Skeletal muscle tissue (tissue), 4 donors: ENCODE measurements around the gene NEDD4L. TPM values are rescaled to one million over a fixed set of nuclear protein-coding genes. Genes with fewer than 3 reads are reported as not detected.

Experiments
- H3K27ac ChIP-seq: one replicate; pipeline ENCODE4 v1.7.0; 2013; ENCODE audit warnings: mild to moderate bottlenecking, low read depth, low read length, inconsistent platforms
- H3K27me3 ChIP-seq, 3 donors: one replicate each; pipeline ENCODE4 v1.7.0; 2013; ENCODE audit warnings: low read length in 3 of 3; ENCODE audit not compliant: control insufficient read depth in 3 of 3, insufficient read depth in 3 of 3
- H3K36me3 ChIP-seq, 3 donors: one replicate each; pipeline ENCODE4 v1.7.0; 2013; ENCODE audit warnings: low read length in 3 of 3; ENCODE audit not compliant: control insufficient read depth in 3 of 3, insufficient read depth in 3 of 3
- H3K4me1 ChIP-seq, 3 donors: one replicate each; pipeline ENCODE4 v1.7.0; 2013; ENCODE audit warnings: low read length in 3 of 3, mild to moderate bottlenecking in 3 of 3; ENCODE audit not compliant: control insufficient read depth in 3 of 3, insufficient read depth in 3 of 3
- H3K4me3 ChIP-seq, 3 donors: one replicate each; pipeline ENCODE4 v1.7.0; 2013; ENCODE audit warnings: low read length in 3 of 3
- H3K9ac ChIP-seq, 3 donors: one replicate each; pipeline ENCODE4 v1.7.0; 2013; ENCODE audit warnings: low read length in 3 of 3, mild to moderate bottlenecking in 3 of 3, moderate library complexity in 2 of 3, low read depth in 1 of 3
- H3K9me3 ChIP-seq, 3 donors: one replicate each; pipeline ENCODE4 v1.7.0; 2013; ENCODE audit warnings: low read length in 3 of 3; ENCODE audit not compliant: control insufficient read depth in 3 of 3
- total RNA-seq: library from RNA; depleted of rRNA; stranded (reverse); fragments of >200 nt; gene quantifications from one replicate; pipeline ENCODE4 v1.2.3, GENCODE V29; 2014
- donor health status: Osteomylitis.

NEDD4L gene
- total RNA-seq, 1 donor from 2014 or later: 34.4 TPM

GRCh38 chr18:58012356-58012755 lies 31.7 kb upstream of the NEDD4L start:
- Histone ChIP-seq H3K27ac (no peak overlapping the region), H3K4me1 (no peaks in the 10 kb centered on the region), H3K36me3 (no peaks in the 10 kb centered on the region)

GRCh38 chr18:58013241-58014211 lies 30.5 kb upstream of the NEDD4L start:
- Histone ChIP-seq H3K27me3 (no peaks in the 10 kb centered on the region), H3K4me1 (no peaks in the 10 kb centered on the region), H3K36me3 (no peaks in the 10 kb centered on the region), H3K27ac (no peak overlapping the region), H3K4me3 (no peak overlapping the region), H3K9ac (no peak overlapping the region), H3K9me3 (peaks cover 0 to 4% (median 0%) of the 10 kb centered on the region in 3 donors)

More at GRCh38 chr18:58012356-58012755, 31.7 kb upstream of the NEDD4L start:
- Histone ChIP-seq H3K4me3 (no peak overlapping the region), H3K9ac (no peak overlapping the region), H3K9me3 (peaks cover 0 to 4% (median 0%) of the 10 kb centered on the region in 3 donors), H3K27me3 (no peaks in the 10 kb centered on the region)

- H3K9me3 ChIP-seq: peaks cover 0 to 4% (median 0%) of the 10 kb centered on the region in 3 donors
- H3K36me3 ChIP-seq: no peaks in the 10 kb centered on the region
- no peaks in the 10 kb centered on the region for H3K4me1 ChIP-seq
- no peak overlapping the region for H3K27ac ChIP-seq
- no peak overlapping the region for H3K4me3 ChIP-seq
- H3K27me3 ChIP-seq: no peaks in the 10 kb centered on the region
- H3K9ac ChIP-seq: no peak overlapping the region
Observed at GRCh38 chr18:58015065-58015780, 28.8 kb upstream of the NEDD4L start.

DNA sequence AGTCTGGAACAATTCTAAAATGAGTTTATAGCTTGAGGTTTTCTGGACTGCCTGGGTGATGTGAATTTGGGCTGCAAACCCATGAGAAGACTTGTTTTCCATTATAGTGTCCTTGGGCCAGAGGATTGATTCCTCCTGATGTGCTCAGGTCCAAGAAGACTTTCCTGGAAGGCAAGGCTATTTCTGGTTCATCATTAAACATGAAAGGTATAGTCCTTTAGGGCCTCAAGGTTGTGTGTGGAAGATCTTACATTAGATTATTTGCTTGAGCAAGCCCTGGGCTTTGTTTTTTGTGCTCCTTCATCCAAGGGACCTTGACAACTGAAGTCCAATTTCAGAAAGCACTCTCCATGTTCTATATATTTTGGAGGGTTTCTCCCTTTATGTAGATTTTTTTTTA lies 26.8 kb upstream of the NEDD4L start:
- Histone ChIP-seq H3K36me3 (no peaks in the 10 kb centered on the region), H3K9ac (no peak overlapping the region), H3K27me3 (no peaks in the 10 kb centered on the region), H3K9me3 (peaks cover 0 to 4% (median 0%) of the 10 kb centered on the region in 3 donors), H3K4me1 (no peaks in the 10 kb centered on the region), H3K4me3 (no peak overlapping the region), H3K27ac (no peak overlapping the region)

DNA sequence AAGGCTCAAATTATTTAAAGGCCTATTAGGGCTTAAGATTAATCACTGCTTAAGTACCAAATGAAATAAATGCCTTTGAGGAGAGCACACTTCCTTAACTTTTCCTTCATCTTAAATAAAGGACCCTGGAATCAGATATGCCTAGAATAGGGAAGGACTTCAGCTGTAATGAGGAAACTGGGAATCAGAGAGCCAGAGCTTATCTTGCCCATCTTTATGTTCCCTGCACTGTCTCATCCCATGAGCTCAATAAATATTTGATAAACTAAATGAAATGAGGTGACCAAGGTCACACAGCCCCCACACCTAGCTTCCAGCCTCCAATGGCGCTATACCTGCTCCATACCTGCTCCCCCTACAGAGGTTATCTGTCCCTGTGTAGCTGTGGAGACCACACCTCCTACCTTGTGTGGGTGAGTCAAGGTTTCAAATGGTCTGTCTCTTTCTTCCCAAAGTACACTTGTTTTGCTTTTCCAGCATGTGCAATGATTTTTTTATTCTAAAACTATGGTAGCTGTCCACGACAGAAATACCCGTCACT lies 23.4 kb upstream of the NEDD4L start:
- Histone ChIP-seq H3K27me3 (no peaks in the 10 kb centered on the region), H3K4me1 (no peaks in the 10 kb centered on the region), H3K36me3 (no peaks in the 10 kb centered on the region), H3K4me3 (no peak overlapping the region), H3K9me3 (peaks cover 0 to 4% (median 0%) of the 10 kb centered on the region in 3 donors), H3K9ac (no peak overlapping the region), H3K27ac (no peak overlapping the region)

- Histone ChIP-seq H3K9ac (no peak overlapping the region), H3K27me3 (no peaks in the 10 kb centered on the region), H3K27ac (no peak overlapping the region), H3K36me3 (no peaks in the 10 kb centered on the region), H3K4me1 (no peaks in the 10 kb centered on the region), H3K9me3 (peaks cover 0 to 3% (median 0%) of the 10 kb centered on the region in 3 donors), H3K4me3 (no peak overlapping the region)
Observed at GRCh38 chr18:58021504-58021903, 22.5 kb upstream of the NEDD4L start.

GRCh38 chr18:58023108-58023507 lies 20.9 kb upstream of the NEDD4L start:
- Histone ChIP-seq H3K27ac (no peak overlapping the region), H3K4me3 (no peak overlapping the region), H3K27me3 (no peaks in the 10 kb centered on the region), H3K4me1 (no peaks in the 10 kb centered on the region), H3K36me3 (no peaks in the 10 kb centered on the region), H3K9ac (no peak overlapping the region), H3K9me3 (no peaks in the 10 kb centered on the region)

DNA sequence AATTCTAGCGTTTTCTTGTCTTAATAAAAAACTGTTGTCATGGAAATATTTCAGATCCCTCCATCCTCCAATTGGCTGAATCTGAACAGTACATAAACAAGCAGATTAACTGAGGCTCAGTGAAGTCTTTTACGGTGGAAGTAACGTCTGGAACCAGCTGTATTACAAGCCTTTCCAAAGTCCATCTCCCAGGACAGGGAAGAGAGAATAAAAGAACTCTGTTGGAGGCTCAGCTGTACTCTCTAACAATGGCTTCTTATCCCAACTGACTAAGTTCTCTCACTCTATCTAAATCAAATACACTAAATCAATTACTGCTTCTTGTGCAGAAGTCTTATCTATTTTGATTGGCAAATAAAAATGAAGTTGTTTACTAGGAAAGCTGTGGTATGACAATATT lies 19.9 kb upstream of the NEDD4L start:
- no peak overlapping the region for H3K27ac ChIP-seq
- H3K9me3 ChIP-seq: no peaks in the 10 kb centered on the region
- no peaks in the 10 kb centered on the region for H3K4me1 ChIP-seq
- no peak overlapping the region for H3K9ac ChIP-seq
- no peaks in the 10 kb centered on the region for H3K27me3 ChIP-seq
- H3K4me3 ChIP-seq: no peak overlapping the region
- no peaks in the 10 kb centered on the region for H3K36me3 ChIP-seq

DNA sequence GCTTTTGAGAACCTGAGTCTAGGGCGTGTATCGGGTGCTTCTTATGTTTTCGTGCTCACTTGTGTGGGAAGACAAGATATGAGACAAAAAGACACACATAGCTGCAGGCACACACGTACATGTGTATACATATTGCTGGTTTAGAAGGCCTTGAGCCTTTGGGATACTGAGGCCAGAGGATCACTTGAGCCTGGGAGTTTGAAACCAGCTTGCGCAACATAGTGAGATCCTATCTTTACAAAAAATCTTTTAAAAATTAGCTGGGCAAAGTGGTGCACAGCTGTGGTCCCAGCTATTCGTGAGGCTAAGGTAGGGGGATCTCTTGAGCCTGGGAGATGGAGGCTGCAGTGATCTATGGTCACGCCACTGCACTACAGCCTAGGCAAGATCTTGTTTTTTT lies 18.8 kb upstream of the NEDD4L start:
- H3K4me3 ChIP-seq: no peak overlapping the region
- H3K27me3 ChIP-seq: no peaks in the 10 kb centered on the region
- H3K9me3 ChIP-seq: no peaks in the 10 kb centered on the region
- H3K27ac ChIP-seq: no peak overlapping the region
- H3K36me3 ChIP-seq: no peaks in the 10 kb centered on the region
- no peaks in the 10 kb centered on the region for H3K4me1 ChIP-seq
- H3K9ac ChIP-seq: no peak overlapping the region

GRCh38 chr18:58025733-58026132 lies 18.3 kb upstream of the NEDD4L start:
- no peak overlapping the region for H3K9ac ChIP-seq
- no peaks in the 10 kb centered on the region for H3K9me3 ChIP-seq
- H3K4me3 ChIP-seq: no peak overlapping the region
- no peak overlapping the region for H3K27ac ChIP-seq
- H3K4me1 ChIP-seq: no peaks in the 10 kb centered on the region
- no peaks in the 10 kb centered on the region for H3K36me3 ChIP-seq
- H3K27me3 ChIP-seq: no peaks in the 10 kb centered on the region
